HG02678 (cell line): ENCODE results near the gene RPS6KA6.
"Not testable (repeated sequence)": the region's sequence is repeated elsewhere in the genome, so short reads cannot be mapped to it uniquely, and the experiment has no call there.

Source experiments
- ATAC-seq: cut with Tn5 transposase; IDR thresholded peaks from one replicate; pipeline ENCODE4 v1.9.1; 2021; ENCODE audit warnings: mild to moderate bottlenecking, moderate library complexity; ENCODE audit not compliant: unreplicated experiment

Gene RPS6KA6

DNA sequence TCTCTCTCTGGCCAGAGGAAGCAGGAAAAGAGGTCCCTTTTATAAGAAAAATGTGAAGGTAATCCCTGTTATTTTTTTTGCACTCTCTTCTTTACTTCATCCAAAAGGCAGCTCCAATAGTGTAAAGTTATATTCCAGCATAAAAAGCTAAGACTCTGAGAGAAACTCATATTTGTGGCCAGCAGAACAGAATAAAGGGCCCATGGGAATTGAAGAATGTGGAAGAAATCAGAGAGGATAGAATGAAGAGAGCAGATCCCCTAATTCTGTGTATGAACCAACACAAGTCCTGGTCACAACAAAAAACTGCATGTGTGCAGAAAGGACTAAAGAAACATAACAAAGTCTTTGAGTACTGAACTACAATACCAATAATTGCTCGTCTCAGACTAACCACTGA, 22.3 kb downstream of the RPS6KA6 start:
- ATAC-seq = no peak

DNA sequence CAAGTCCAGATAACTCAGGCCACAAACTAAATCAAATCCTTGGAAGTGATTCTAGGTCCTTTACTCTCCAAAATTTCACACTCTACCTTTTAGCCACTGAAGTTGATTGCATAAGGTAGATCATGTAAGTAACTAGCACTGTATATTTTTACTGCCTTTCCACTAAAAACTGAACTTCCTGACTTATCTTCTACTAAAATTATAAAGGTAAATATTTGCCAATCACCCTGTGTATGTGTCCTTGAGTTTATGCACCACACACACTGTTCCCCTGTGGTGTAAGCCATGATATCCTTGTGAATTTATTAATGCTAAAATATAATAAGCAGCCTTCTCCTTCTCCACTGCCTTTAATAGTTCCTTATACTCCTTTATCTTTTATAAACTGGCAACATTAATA, 25.6 kb downstream of the RPS6KA6 start:
- no peak for ATAC-seq

DNA sequence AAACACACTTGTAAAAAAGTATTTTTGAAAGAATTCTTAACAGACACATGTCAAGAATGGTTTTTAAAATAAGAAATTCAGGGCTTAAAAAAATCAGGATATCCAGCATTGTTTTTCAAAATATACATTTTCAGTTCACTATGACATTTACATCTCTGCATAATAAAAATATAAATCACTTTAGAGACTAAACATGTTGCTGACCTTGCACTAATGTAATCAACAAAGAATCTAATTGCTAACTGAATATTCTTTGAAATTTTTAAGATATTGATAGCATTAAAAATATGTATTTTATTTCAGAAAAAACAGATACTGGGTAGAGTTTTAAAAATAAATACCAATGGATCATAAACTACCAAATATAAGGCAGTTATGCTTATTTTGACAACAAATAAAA, 26.4 kb downstream of the RPS6KA6 start:
- no peak for ATAC-seq

DNA sequence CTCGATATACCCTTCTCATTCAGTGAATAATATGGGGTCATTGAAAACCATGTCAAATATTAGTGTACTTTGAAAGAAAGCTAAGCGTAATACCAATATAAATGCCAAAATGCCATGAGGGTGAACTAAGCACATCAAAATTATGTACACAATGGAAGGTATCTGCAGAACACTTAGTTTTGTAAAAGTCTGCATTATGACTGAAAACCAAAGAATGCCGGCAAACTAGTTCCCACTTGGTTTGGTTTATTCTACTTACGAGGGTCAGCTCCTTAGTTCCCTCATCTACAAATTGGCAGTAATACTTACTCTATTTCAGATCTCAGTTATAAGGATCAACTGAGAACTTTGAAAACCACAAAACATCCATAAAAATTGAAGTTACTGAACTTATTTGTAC, 27.3 kb downstream of the RPS6KA6 start:
- ATAC-seq = no peak

DNA sequence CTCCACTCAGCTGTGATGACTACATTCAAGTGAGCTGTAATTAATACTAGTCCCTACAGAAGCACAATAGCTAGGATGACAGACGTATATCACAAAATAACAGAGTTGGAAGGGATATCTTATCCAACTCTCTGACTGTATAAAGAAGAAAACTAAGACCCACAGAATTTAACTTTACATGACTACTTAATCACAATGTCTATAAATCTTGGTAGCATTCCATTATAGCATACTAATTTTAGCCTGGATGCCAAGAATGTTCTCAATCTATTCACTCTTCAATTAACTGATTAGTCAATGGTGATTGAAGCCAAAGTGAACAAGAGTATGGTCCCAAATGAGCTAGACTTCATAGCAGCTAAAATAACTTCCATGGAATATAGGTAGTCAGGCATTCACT, 31.2 kb downstream of the RPS6KA6 start:
- no peak for ATAC-seq

DNA sequence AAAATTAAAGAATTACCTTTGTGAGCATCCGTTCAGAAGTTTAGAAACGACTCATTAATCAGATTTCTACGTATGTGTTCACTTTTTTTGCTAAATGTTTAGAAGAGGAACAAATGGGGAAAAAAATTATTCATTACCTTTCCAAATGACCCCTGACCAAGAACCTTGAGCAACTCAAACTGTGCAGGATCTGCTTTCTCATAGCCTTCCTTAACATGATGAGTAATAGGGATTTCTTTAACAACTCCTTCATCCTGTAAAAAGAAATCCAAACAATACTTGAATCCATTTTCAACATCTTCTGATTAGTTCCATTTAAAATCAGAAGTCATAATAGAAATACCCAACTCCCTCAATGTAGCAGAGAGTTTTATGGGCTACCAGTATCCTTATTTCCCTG, 32.1 kb downstream of the RPS6KA6 start:
- ATAC-seq = no peak

DNA sequence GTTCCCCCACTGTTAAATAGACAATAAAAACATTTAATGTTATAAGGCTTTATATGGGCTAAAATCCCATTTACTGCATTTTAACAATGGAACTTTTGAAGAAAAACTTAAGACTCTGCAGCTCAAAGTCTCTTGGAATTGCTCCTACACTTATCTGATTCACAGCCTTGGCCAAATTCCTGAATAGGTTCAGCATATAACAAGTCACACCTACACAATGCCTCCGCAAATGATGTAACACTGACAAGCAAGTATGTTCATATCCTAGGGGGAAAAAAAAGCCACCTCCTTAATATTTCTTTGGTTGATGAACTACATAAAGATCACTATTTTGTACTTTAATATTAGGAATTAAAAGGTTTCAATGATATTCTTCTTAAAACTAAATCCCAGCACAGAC, 34.5 kb downstream of the RPS6KA6 start:
- ATAC-seq = no peak

DNA sequence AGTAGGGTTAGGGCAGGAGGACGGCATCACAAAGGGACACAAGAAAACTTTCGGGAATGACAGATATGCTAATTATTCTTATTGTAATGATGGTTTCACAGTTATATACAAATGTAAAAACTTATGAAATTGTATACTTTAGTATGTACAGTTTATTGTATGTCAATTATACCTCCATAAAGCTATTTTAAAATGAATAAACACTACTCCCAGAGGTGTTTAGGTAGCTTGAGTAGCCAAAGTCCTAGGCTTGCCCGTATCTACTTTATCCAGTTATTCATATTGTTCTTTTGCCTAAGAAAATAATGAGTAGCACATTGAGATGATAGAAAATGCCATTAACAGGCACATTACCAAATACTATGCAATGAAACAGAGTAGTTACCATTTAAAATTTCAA, 43.0 kb downstream of the RPS6KA6 start:
- ATAC-seq = no peak

DNA sequence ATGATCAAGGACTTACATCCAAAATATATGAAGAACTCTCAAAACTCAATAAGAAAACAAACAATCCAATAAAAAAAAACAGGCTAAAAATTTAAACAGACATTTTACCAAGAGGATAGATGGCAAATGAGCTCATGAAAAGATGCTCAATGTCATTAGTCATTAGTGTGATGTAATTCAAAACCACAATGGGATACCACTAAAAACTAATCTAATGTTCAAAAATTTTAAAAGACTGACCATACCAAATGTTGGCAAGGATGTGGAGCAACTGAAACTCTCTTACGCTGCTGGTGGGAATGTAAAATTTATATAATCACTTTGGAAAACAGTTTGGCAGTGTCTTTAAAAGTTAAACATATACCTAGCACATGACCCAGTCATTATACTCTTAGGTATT, 43.7 kb downstream of the RPS6KA6 start:
- ATAC-seq = no peak

DNA sequence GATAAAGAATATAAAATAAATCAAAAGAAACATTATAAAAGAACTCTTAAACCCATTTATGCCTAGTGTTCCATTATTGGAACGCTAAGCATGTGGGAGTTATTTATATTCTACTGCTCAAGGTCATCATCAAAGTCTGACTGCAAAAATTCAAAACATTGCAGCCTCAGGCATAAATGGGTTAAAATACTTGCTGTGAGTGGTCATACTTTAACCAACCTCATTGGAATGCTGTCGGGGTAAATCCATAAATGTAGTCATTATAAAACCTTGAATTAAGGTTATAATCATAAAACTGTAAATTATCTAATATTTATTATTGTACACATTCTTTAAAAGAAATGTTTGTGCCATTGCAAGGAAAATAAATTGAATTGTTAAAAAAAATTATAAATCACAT, 55.0 kb downstream of the RPS6KA6 start:
- ATAC-seq = no peak

DNA sequence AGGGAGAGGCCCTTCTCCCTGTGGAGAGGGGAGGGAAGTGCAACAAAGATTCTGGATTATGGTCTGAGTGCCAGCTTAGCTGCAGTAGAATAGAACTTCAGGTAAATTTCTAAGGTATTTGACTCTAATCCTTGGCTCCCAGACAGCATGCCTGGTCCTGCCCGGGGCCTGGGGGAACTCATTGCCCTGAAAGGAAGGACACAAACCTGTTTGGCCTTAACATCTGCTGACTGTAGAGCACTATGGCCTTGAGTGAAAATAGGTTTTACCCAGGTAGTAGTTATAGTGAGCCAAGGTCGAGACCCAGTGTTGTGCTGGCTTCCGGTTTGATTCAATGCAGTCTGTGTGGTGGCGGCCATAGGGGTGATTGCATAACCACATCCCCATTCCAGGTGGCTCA, 64.4 kb downstream of the RPS6KA6 start:
- no peak for ATAC-seq

DNA sequence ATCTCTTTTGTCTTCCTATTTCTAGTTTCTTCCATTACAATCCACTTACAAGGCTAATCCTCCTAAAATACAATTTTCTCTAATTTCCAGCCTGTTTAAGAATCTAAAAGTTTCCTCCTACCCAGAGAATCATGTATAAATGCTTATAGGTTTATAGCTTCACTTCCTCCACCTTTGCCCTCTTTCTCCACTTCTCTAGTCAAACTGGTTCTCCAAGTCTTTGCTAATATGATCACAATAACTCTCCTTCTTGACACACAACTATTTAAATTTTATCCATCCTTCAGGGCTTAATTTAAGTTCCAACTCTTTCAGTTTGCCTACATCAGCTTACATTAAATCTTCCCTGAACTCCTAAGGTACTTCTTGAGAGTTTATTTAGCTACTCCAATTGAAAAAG, 69.2 kb downstream of the RPS6KA6 start:
- ATAC-seq = no peak

DNA sequence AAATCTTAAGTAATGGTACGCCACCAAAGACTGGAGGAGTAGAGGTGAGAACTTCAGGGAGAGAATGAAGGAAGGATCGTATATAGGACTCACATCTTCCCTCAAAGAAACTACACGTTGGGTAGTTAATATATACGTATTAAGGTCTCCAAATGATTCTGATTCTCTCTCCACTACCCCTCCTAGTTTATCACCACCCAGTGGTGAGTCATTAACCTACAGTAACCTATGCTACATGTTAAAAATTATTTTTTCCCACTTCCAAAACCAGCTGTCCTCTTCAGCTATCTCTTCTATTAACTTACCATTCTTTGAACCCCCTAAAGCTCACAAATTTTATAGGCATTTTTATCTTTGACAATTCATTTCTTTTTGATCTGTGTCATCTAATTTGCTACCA, 69.7 kb downstream of the RPS6KA6 start:
- no peak for ATAC-seq

DNA sequence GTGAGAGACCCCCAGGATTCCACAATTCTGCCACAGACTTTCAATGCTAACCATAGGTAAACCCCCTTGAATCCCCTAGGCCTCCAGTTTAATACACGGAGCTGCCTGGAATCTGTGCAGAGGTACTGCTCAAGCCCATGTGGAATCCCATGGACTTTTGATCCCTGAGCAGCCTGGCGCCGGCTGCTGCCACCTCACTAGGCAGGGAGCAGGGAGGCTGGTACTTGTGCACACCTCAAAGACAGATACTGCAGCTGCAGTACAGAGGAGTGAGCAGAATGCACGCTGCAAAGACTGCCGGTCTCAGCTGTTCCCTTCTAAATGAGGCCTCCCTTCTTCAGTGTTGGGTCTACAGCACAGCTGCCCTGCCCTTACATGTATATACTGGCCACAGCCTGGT, 79.4 kb downstream of the RPS6KA6 start:
- ATAC-seq = no peak

DNA sequence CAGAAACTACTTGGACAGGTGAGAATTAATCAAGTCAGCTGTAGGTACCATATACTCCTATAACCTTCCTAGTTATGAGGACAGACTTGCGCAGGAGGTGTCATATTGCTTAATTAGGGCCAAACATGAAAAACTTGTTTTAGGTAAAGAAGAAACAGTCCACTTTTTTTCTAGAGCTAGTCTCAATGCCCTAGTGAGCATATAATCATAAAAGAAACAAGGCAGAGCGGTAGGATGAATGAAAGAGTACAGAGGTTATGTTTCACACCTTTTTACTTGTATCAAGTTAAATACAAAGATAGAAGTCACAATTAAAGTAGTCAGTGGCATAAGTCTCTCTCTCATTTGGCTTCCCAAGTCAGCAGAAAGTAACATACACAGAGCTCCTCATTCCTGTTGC, 88.9 kb downstream of the RPS6KA6 start:
- no peak for ATAC-seq

DNA sequence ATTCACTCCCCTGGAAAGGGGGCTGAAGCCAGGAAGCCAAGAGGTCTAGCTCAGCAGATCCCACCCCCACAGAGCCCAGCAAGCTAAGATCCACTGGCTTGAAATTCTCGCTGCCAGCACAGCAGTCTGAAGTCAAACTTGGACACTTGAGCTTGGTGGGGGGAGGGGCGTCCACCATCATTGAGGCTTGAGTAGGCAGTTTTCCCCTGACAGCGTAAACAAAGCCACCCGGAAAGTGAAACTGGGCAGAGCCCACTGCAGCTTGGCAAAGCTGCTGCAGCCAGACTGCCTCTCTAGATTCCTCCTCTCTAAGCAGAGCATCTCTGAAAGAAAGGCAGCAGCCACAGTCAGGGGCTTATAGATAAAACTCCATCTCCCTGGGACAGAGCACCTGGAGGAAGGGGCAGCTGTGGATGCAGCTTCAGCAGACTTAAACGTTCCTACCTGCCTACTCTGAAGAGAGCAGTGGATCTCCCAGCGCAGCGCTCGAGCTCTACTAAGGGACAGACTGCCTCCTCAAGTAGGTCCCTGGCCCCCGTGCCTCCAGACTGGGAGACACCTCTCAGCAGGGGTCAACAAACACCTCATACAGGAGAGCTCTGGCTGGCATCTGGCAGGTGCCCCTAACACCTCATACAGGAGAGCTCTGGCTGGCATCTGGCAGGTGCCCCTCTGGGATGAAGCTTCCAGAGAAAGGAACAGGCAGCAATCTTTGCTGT, 108.4 kb downstream of the RPS6KA6 start:
- not testable (repeated sequence) for ATAC-seq

DNA sequence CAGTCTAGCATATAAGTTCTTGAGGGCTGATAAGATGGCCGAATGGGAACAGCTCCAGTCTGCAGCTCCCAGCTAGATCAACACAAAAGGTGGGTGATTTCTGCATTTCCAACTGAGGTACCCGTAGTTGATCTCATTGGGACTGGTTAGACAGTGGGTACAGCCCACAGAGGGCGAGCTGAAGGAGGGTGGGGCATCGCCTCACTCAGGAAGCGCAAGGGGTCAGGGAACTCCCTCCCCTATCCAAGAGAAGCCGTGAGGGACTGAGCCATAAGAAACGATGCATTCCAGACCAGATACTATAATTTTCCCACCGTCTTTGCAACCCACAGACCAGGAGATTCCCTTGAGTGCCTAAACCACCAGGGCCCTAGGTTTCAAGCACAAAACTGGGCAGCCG, 109.0 kb downstream of the RPS6KA6 start:
- no peak for ATAC-seq

DNA sequence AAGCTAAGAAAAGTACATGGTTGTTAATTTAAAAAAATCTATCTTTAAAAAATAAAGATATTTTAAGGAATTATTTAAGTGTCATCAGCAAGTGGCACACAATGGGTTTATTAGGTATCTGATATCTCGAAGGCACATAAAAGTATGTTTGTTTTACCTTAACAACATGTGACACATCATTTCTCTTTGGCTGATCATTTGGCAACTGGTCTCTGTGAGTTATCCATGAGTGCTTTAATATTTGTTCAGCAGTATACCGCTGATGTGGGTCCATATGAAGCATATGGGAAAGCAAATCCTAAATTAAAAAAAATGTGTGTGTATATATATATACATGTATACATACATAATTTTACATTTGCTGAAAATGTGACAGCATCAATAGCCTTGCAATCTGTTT, 123.2 kb downstream of the RPS6KA6 start:
- ATAC-seq = no peak

DNA sequence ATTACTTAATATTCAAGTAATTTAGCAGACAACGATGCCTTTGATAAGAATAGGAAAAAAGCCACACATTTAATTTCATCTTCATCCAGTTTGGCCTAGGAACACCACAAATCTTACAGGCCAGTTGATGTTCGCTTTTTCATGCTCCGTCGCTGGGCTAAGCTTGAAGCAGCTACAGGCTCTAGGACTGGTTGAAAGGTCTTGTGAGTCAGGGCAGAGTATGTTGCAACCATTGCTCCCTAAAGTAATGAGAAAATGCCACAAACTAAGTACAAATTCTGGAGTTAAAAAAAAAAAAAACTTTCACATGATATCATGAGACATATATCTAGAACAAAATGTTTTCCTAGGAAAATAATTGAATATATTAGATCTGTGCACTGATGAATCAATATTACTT, 123.8 kb downstream of the RPS6KA6 start:
- no peak for ATAC-seq

DNA sequence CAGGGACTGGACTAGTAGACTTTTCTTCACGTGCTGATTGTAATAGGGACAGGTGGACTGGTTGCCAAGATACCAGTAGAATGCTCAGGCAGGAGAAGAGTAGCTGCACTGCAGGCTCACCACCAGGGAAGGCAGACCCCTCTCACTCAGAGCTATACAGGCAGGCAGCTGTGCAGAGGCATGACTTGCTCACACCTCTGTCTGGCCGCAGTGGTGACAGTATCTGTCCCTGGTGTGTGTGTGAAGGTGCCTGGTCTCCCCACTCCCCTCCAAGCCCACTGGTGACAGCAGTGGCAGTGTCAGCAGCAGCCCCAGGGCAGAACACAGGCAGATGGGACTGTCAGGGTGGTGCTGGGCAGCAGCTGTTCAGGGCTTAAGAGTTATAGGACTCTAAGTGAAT, 140.7 kb downstream of the RPS6KA6 start:
- ATAC-seq = no peak

DNA sequence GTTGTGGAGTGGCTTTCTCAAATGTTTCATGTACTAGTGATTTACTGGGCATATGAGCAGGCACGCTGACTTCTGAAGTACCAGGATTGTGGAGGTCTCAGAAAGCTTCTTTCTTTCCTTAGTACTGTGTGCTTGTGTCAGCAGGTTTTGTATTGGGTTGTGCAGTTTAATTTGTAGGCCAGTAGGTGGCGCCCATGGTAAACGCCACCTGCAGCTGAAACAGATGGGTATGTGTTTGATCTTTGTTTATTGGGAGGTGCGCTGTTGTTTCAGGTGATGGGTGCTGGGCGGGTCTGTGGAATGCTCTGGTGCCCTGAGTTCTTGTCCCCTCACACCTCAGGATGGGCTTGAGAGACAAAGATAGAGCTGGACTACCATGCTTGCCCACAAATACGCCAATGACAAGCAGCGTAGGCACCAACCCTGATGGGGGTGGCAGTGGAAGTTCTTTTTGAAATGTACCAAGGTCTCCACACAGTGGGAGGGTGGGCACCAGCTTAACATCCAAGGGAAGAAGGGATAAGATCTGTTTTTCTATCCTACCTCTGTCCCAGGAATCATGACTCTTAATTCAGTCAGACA, 141.5 kb downstream of the RPS6KA6 start:
- peak; percentile 87 for ATAC-seq

DNA sequence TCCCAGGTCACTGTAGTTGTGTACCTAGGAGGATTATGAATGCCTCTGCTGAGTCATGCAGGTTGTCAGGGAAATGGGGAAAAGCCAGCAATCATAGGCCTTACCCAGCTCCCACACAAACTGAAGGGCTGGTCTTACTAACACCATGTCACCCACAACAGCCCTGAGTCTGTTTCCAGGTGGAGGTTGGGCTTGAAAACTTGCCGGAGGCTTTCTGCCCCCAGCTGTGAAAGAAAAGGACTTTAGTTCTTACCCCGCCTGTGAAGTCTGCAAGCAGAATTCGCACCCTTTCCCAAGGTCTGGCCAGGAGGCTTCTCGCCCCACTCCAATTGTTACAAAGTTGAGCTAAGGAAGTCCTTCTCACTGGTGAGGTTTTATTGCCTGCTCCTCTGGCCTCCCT, 143.9 kb downstream of the RPS6KA6 start:
- ATAC-seq = no peak
